K562 (cell line): ENCODE data around the gene EVC. TPM values are rescaled to one million over a fixed set of nuclear protein-coding genes. Genes with fewer than 3 reads are reported as not detected.

ENCODE experiments used
- ATAC-seq: fragments of 200-7000 bp; cut with Tn5 transposase; 3 replicates; pipeline ENCODE4 v1.9.1; 2020; ENCODE audit warnings: moderate library complexity
- BruUV-seq: library from RNA; stranded (reverse); fragments of 400-500 nt; replicated peaks from 2 replicates; lab custom pipeline; 2021; lab: Mats Ljungman, UMichigan
- CTCF ChIA-PET: fragments of 300-600 bp; formaldehyde crosslinking; extraction: SDS; loops from one replicate; lab custom pipeline; 2021; ENCODE audit warnings: low intra/inter-chr PET ratio; lab: Yijun Ruan, JAX
- POLR2A ChIA-PET: fragments of 300-600, 350-650 bp; sonication (Branson Sonifier 250); formaldehyde crosslinking; extraction: SDS; loops from one replicate; lab custom pipeline; 2021; ENCODE audit warnings: antibody characterized with exemption, inconsistent platforms; lab: Yijun Ruan, JAX
- DNase-seq, 4 experiments: peaks; one replicate each; pipeline versions ENCODE4 v3.0.0 to v3.0.0-alpha.2; 2011 to 2018; ENCODE audit warnings: low spot score in 3 of 4, mixed read lengths in 3 of 4; ENCODE audit errors: extremely low read depth in 1 of 4
- FAIRE-seq: peaks from 2 replicates; lab custom pipeline; 2011; peaks lifted over from hg19 to GRCh38; lab: Jason Lieb, UNC
- H2AFZ ChIP-seq: 2 replicates; pipeline ENCODE4 v1.6.0; 2011; ENCODE audit warnings: low read depth, low read length, control low read depth, inconsistent platforms
- H3K27ac ChIP-seq: fragments of 200-600 bp; 3 replicates; pipeline ENCODE4 v1.8.0; 2011; ENCODE audit warnings: low read depth, mild to moderate bottlenecking, control low read depth, inconsistent platforms, low read length, moderate library complexity, mixed read lengths; ENCODE audit errors: extremely low read depth
- H3K27me3 ChIP-seq, 2 experiments: fragments of 300-600 bp in 1 of 2; 2 replicates in 1 of 2; 3 replicates in 1 of 2; pipeline versions ENCODE4 v1.6.0 to v1.8.0; 2011; ENCODE audit warnings: inconsistent platforms in 2 of 2, low read length in 2 of 2, mild to moderate bottlenecking in 1 of 2, mixed read lengths in 1 of 2, moderate library complexity in 1 of 2; ENCODE audit not compliant: control insufficient read depth in 2 of 2, insufficient read depth in 2 of 2
- H3K36me3 ChIP-seq: fragments of 300-600 bp; 3 replicates; pipeline ENCODE4 v1.8.0; 2011; ENCODE audit warnings: mild to moderate bottlenecking, low read length, inconsistent platforms; ENCODE audit not compliant: control insufficient read depth, insufficient read depth
- H3K4me1 ChIP-seq, 2 experiments: fragments of 200-600 bp in 1 of 2; replicated peaks in 1 of 2; 2 replicates in 1 of 2; 3 replicates in 1 of 2; pipeline versions ENCODE4 v1.5.1 to v1.8.0; 2011; ENCODE audit warnings: inconsistent platforms in 2 of 2, low read length in 2 of 2, mild to moderate bottlenecking in 1 of 2, mixed read lengths in 1 of 2, moderate library complexity in 1 of 2; ENCODE audit not compliant: control insufficient read depth in 2 of 2, insufficient read depth in 2 of 2
- H3K4me2 ChIP-seq: 2 replicates; pipeline ENCODE4 v1.6.1; 2011; ENCODE audit warnings: low read length, control low read depth, inconsistent platforms, mixed read lengths; ENCODE audit not compliant: insufficient read depth
- H3K4me3 ChIP-seq: fragments of 200-600 bp; sonication (generic), shearing (Covaris generic); 2 replicates; pipeline ENCODE4 v1.5.1; 2016; ENCODE audit warnings: control low read depth, inconsistent platforms
- H3K79me2 ChIP-seq: fragments of 200-600 bp; 3 replicates; pipeline ENCODE4 v1.8.0; 2011; ENCODE audit warnings: low read length, inconsistent platforms; ENCODE audit not compliant: control insufficient read depth, insufficient read depth
- H3K9ac ChIP-seq, 2 experiments: 2 replicates each; pipeline versions ENCODE4 v1.6.0 to v1.6.1; 2011; ENCODE audit warnings: low read depth in 2 of 2, low read length in 2 of 2, control low read depth in 1 of 2, inconsistent platforms in 1 of 2, mild to moderate bottlenecking in 1 of 2, mixed read lengths in 1 of 2; ENCODE audit not compliant: insufficient read depth in 1 of 2
- H3K9me1 ChIP-seq: one replicate; pipeline ENCODE4 v1.6.0; 2011; ENCODE audit warnings: inconsistent platforms, mild to moderate bottlenecking, low read length, moderate library complexity; ENCODE audit not compliant: control insufficient read depth, insufficient read depth
- H3K9me3 ChIP-seq: replicated peaks from 2 replicates; pipeline ENCODE4 v1.5.1; 2011; ENCODE audit warnings: low read depth, low read length, inconsistent platforms; ENCODE audit not compliant: control insufficient read depth, insufficient read depth
- H4K20me1 ChIP-seq: replicated peaks from 2 replicates; pipeline ENCODE4 v1.6.1; 2011; ENCODE audit warnings: low read length, inconsistent platforms, mixed read lengths; ENCODE audit not compliant: control insufficient read depth, insufficient read depth
- CHD4 ChIP-seq: fragments of 200-600 bp; sonication (generic); IDR thresholded peaks from 3 replicates; pipeline ENCODE4 v1.6.1; 2012; ENCODE audit warnings: low read depth, mild to moderate bottlenecking, mixed read lengths, low read length, inconsistent platforms; ENCODE audit not compliant: insufficient read depth, insufficient replicate concordance, poor library complexity, severe bottlenecking
- ERF ChIP-seq: fragments of 450-650 bp; formaldehyde crosslinking; IDR thresholded peaks from 2 replicates; pipeline ENCODE4 v1.4.0; 2020; ENCODE audit warnings: mild to moderate bottlenecking, mixed read lengths
- PURB ChIP-seq: sonication (generic); formaldehyde crosslinking; IDR thresholded peaks from 2 replicates; pipeline ENCODE4 v1.9.0; 2021; ENCODE audit warnings: low read depth, mild to moderate bottlenecking, missing genetic modification reagents
- ZBTB17 ChIP-seq: fragments of 450-650 bp; formaldehyde crosslinking; IDR thresholded peaks from 2 replicates; pipeline ENCODE4 v1.4.0; 2020; ENCODE audit warnings: mild to moderate bottlenecking
- ZNF212 ChIP-seq: fragments of 450-650 bp; formaldehyde crosslinking; IDR thresholded peaks from 2 replicates; pipeline ENCODE4 v1.4.0; 2020; ENCODE audit warnings: mild to moderate bottlenecking
- ZNF507 ChIP-seq: conservative IDR thresholded peaks from 2 replicates; pipeline ENCODE4 v1.6.1; 2017; ENCODE audit warnings: missing genetic modification characterization, missing compliant biosample characterization
- ZNF584 ChIP-seq: fragments of 200-800 bp; sonication (Bioruptor generic); IDR thresholded peaks from 2 replicates; pipeline ENCODE4 v1.6.1; 2016; ENCODE audit warnings: low read depth, mild to moderate bottlenecking, missing genetic modification characterization, missing compliant biosample characterization
- WGBS: fragments of 100-300 bp; shearing (Covaris generic); methylation state at CpG from one replicate; pipeline ENCODE4 v1.1.6; 2016; ENCODE audit warnings: low coverage, mixed read lengths; ENCODE audit not compliant: insufficient coverage; ENCODE audit errors: missing lambda C conversion rate; 5-methylcytosine and 5-hydroxymethylcytosine counted together
- in situ Hi-C: fragments of 300-500 bp; cut with MboI; formaldehyde crosslinking; loops from 4 replicates; pipeline ENCODE4 v1.15.0; 2018; ENCODE audit warnings: inconsistent platforms, mixed read lengths
- intact Hi-C: fragments of 100-400 bp; cut with micrococcal nuclease; formaldehyde crosslinking; loops from 2 replicates; pipeline ENCODE4 v1.14.2; 2022
- polyA plus RNA-seq, 8 experiments: library from polyadenylated mRNA; depleted of rRNA in 4 of 8; stranded (reverse) in 5 of 8; unstranded in 3 of 8; fragments of >200 nt; fragmentation: Nextera tagmentation in 2 of 8; fragmentation: Illumina TruSeq in 1 of 8; extraction: Ambion mirVana in 2 of 8; extraction: Trizol in 1 of 8; gene quantifications; 2 replicates each; pipeline versions ENCODE4 v1.2.1 to v1.2.3, GENCODE V29; 2011 to 2014; ENCODE audit warnings: inconsistent platforms in 1 of 8, missing spikeins in 1 of 8
- total RNA-seq, 7 experiments: library from RNA; depleted of rRNA in 6 of 7; stranded (reverse); fragments of >200 nt in 6 of 7; fragmentation: Illumina TruSeq in 2 of 7; extraction: Trizol in 2 of 7; gene quantifications; 2 replicates each; pipeline versions ENCODE4 v1.2.1 to v1.2.3, GENCODE V29; 2011 to 2021; ENCODE audit warnings: low replicate concordance in 1 of 7

EVC gene
- total and polyA plus RNA-seq, 9 of the 15 experiments (the other 6 are each of a cell fraction or from before 2014, with no cell fraction given): 0.03 to 3.2 (median 1.1) TPM

DNA sequence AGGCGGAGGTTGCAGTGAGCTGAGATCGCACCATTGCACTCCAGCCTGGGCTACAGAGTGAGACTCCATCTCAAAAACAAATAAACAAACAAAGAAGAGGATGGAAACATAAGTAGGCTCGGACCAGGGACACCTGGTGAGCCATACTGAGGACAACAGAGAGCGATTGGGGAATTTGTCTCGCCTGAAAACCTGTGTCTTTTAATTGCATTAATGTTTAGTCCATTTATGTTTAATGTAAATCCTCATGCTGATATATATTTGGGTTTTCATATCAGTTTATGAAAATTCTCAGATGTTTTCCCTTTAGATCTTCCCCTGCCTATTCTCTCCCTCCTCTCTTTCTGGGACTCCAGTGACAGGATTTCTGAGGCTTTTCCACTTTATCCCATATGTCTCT is 84.6 kb downstream of the EVC start:
- H3K9me1 ChIP-seq: no peaks in the 10 kb centered on the region
- ATAC-seq: no peak
- WGBS: 15% methylated on average over 5 of the region's 5 CpGs
- no peaks in the 10 kb centered on the region for H3K4me1 ChIP-seq
- intact Hi-C loops (no loop called here), in situ Hi-C loops (loop anchor here (10.0 kb wide), 1 partner anchor 401 kb away; no protein-coding TSS in a partner anchor)
- H3K27me3 ChIP-seq: peaks cover 0 to 12% of the 10 kb centered on the region in 2 experiments; a peak in 1 of 5 replicates
- no peak for TF ChIP-seq ZBTB17 (CRISPR knock-in tag)
- no peak for TF ChIP-seq ZNF212 (CRISPR knock-in tag)
- peak; percentile 95 for TF ChIP-seq ZNF507
- no peak for TF ChIP-seq PURB (CRISPR knock-in tag)
- no peak for TF ChIP-seq ERF
- TF ChIP-seq CHD4: no peak
- no peak for TF ChIP-seq ZNF584 (CRISPR knock-in tag)
- H2AFZ ChIP-seq: no peak overlapping the region
- H3K4me2 ChIP-seq: no peak overlapping the region
- H4K20me1 ChIP-seq: no peaks in the 10 kb centered on the region
- H3K27ac ChIP-seq: no peak overlapping the region
- BruUV-seq: no TSS peak
- ChIA-PET CTCF (no interaction called here), POLR2A (no interaction called here)
- no peaks in the 10 kb centered on the region for H3K79me2 ChIP-seq
- no peaks in the 10 kb centered on the region for H3K9me3 ChIP-seq
- H3K36me3 ChIP-seq: no peaks in the 10 kb centered on the region
- FAIRE-seq: no peak
- no peak for DNase-seq
- no peak overlapping the region for H3K9ac ChIP-seq
- H3K4me3 ChIP-seq: no peak overlapping the region
